Loucy (cell line): ENCODE data around the gene CES5A.

ENCODE experiments used
- H2AFZ ChIP-seq: fragments of 200-600 bp; sonication (generic); 2 replicates; pipeline ENCODE4 v1.6.0; 2016; ENCODE audit warnings: antibody characterized with exemption, mild to moderate bottlenecking, low read length, moderate library complexity
- H3F3A ChIP-seq: fragments of 200-600 bp; 2 replicates; pipeline ENCODE4 v1.6.0; 2016; ENCODE audit warnings: antibody characterized with exemption, low read depth, mild to moderate bottlenecking
- H3K27me3 ChIP-seq: fragments of 200-600 bp; sonication (generic); 2 replicates; pipeline ENCODE4 v1.6.1; 2014; ENCODE audit warnings: low read length, mild to moderate bottlenecking; ENCODE audit not compliant: insufficient read depth, poor library complexity, severe bottlenecking
- H3K36me3 ChIP-seq: fragments of 200-600 bp; sonication (generic); 2 replicates; pipeline ENCODE4 v1.6.1; 2016; ENCODE audit warnings: low read length; ENCODE audit not compliant: insufficient read depth
- H3K4me1 ChIP-seq: fragments of 200-600 bp; sonication (generic); 2 replicates; pipeline ENCODE4 v1.5.1; 2014; ENCODE audit warnings: low read length, mild to moderate bottlenecking; ENCODE audit not compliant: insufficient read depth, poor library complexity, severe bottlenecking
- H3K4me2 ChIP-seq: fragments of 200-600 bp; sonication (generic); 2 replicates; pipeline ENCODE4 v1.6.0; 2014; ENCODE audit warnings: antibody characterized with exemption, low read length, low read depth, mild to moderate bottlenecking; ENCODE audit not compliant: poor library complexity, severe bottlenecking
- H3K4me3 ChIP-seq: fragments of 200-600 bp; sonication (generic); 2 replicates; pipeline ENCODE4 v1.5.1; 2014; ENCODE audit warnings: low read length, mild to moderate bottlenecking, mixed read lengths; ENCODE audit not compliant: poor library complexity, severe bottlenecking
- H3K79me2 ChIP-seq: fragments of 200-600 bp; sonication (generic); 2 replicates; pipeline ENCODE4 v1.6.1; 2014; ENCODE audit warnings: low read length; ENCODE audit not compliant: insufficient read depth
- H3K9ac ChIP-seq: fragments of 200-600 bp; sonication (generic); 2 replicates; pipeline ENCODE4 v1.6.0; 2014; ENCODE audit warnings: mild to moderate bottlenecking, low read depth, low read length, moderate library complexity; ENCODE audit not compliant: poor library complexity, severe bottlenecking
- H3K9me2 ChIP-seq: fragments of 200-600 bp; sonication (generic); replicated peaks from 2 replicates; pipeline ENCODE4 v1.6.1; 2016; ENCODE audit warnings: low read depth, low read length, mixed read lengths
- H3K9me3 ChIP-seq: fragments of 200-600 bp; sonication (generic); 2 replicates; pipeline ENCODE4 v1.6.1; 2014; ENCODE audit warnings: mild to moderate bottlenecking, antibody characterized with exemption, low read length, low read depth; ENCODE audit not compliant: insufficient read depth
- H4K20me1 ChIP-seq: fragments of 200-600 bp; sonication (generic); 2 replicates; pipeline ENCODE4 v1.6.0; 2014; ENCODE audit warnings: antibody characterized with exemption, low read length, mild to moderate bottlenecking; ENCODE audit not compliant: insufficient read depth, poor library complexity, severe bottlenecking
- CTCF ChIP-seq: fragments of 200-600 bp; sonication (generic); conservative IDR thresholded peaks from 2 replicates; pipeline ENCODE4 v1.5.1; 2014; ENCODE audit warnings: mild to moderate bottlenecking, antibody characterized with exemption, low read length
- EZH2phosphoT487 ChIP-seq: fragments of 200-600 bp; IDR thresholded peaks from 2 replicates; pipeline ENCODE4 v1.6.1; 2018; ENCODE audit warnings: antibody characterized with exemption, mild to moderate bottlenecking, moderate library complexity, borderline replicate concordance

CES5A gene

GRCh38 chr16:55889518-55889917, 14.3 kb upstream of the CES5A start:
- H3K4me1 ChIP-seq = no peaks in the 10 kb centered on the region

GRCh38 chr16:55888546-55888945, 13.4 kb upstream of the CES5A start:
- Histone ChIP-seq H3K27me3 (no peaks in the 10 kb centered on the region), H4K20me1 (no peaks in the 10 kb centered on the region), H3F3A (no peaks in the 10 kb centered on the region), H3K4me2 (no peak overlapping the region), H2AFZ (no peak overlapping the region), H3K4me3 (no peak overlapping the region), H3K79me2 (no peaks in the 10 kb centered on the region), H3K36me3 (no peaks in the 10 kb centered on the region), H3K9me3 (peaks cover 6% of the 10 kb centered on the region), H3K4me1 (no peaks in the 10 kb centered on the region), H3K9ac (no peak overlapping the region), H3K9me2 (no peaks in the 10 kb centered on the region)
- TF ChIP-seq EZH2phosphoT487 (no peak), CTCF (no peak)

More at GRCh38 chr16:55889518-55889917, 14.3 kb upstream of the CES5A start:
- no peak for TF ChIP-seq CTCF
- TF ChIP-seq EZH2phosphoT487 = no peak
- Histone ChIP-seq H2AFZ (no peak overlapping the region), H3K4me2 (no peak overlapping the region), H3K4me3 (no peak overlapping the region), H3K9me3 (peaks cover 7% of the 10 kb centered on the region), H3K79me2 (no peaks in the 10 kb centered on the region), H3K9ac (no peak overlapping the region), H4K20me1 (no peaks in the 10 kb centered on the region), H3K27me3 (no peaks in the 10 kb centered on the region), H3K36me3 (no peaks in the 10 kb centered on the region), H3K9me2 (no peaks in the 10 kb centered on the region), H3F3A (no peaks in the 10 kb centered on the region)

- Histone ChIP-seq H3F3A (no peaks in the 10 kb centered on the region), H3K79me2 (no peaks in the 10 kb centered on the region), H3K36me3 (no peaks in the 10 kb centered on the region), H4K20me1 (no peaks in the 10 kb centered on the region), H3K4me2 (no peak overlapping the region), H3K4me1 (no peaks in the 10 kb centered on the region), H3K9me2 (no peaks in the 10 kb centered on the region), H3K9ac (no peak overlapping the region), H3K27me3 (no peaks in the 10 kb centered on the region), H3K9me3 (no peaks in the 10 kb centered on the region), H3K4me3 (no peak overlapping the region), H2AFZ (no peak overlapping the region)
- TF ChIP-seq CTCF = no peak
- TF ChIP-seq EZH2phosphoT487 = no peak
Measured at GRCh38 chr16:55876854-55877253, 1.7 kb upstream of the CES5A start.
